KMS-11 (cell line): Measurements from ENCODE around the gene FH.

Experiments used
- H2AFZ ChIP-seq: fragments of 200-600 bp; sonication (generic); 2 replicates; pipeline ENCODE4 v1.6.1; 2016; ENCODE audit warnings: antibody characterized with exemption, mixed run types, low read depth
- H3K27ac ChIP-seq: fragments of 200-600 bp; sonication (generic); 2 replicates; pipeline ENCODE4 v1.6.1; 2016; ENCODE audit warnings: mild to moderate bottlenecking, mixed run types
- H3K27me3 ChIP-seq: fragments of 200-600 bp; sonication (generic); 2 replicates; pipeline ENCODE4 v1.6.1; 2017; ENCODE audit warnings: mild to moderate bottlenecking, low read depth, mixed run types, moderate library complexity; ENCODE audit not compliant: insufficient read depth
- H3K36me3 ChIP-seq: fragments of 200-600 bp; sonication (generic); 2 replicates; pipeline ENCODE4 v1.6.1; 2017; ENCODE audit warnings: mild to moderate bottlenecking, mixed run types; ENCODE audit not compliant: insufficient read depth
- H3K4me1 ChIP-seq: fragments of 200-600 bp; sonication (generic); 2 replicates; pipeline ENCODE4 v1.6.1; 2016; ENCODE audit warnings: mild to moderate bottlenecking, low read depth, mixed run types; ENCODE audit not compliant: poor library complexity, severe bottlenecking
- H3K4me2 ChIP-seq: fragments of 200-600 bp; sonication (generic); 2 replicates; pipeline ENCODE4 v1.7.0; 2016; ENCODE audit warnings: mild to moderate bottlenecking, mixed run types
- H3K4me3 ChIP-seq: fragments of 200-600 bp; sonication (generic); IDR thresholded peaks from 2 replicates; pipeline ENCODE4 v1.6.1; 2017; ENCODE audit warnings: low read depth, low read length, mixed read lengths; ENCODE audit not compliant: insufficient read depth
- H3K79me2 ChIP-seq: fragments of 200-600 bp; sonication (generic); 2 replicates; pipeline ENCODE4 v1.6.1; 2016; ENCODE audit warnings: low read depth, mixed run types; ENCODE audit not compliant: insufficient read depth
- H3K9ac ChIP-seq: fragments of 200-600 bp; sonication (generic); 2 replicates; pipeline ENCODE4 v1.6.1; 2016; ENCODE audit warnings: mild to moderate bottlenecking, mixed run types
- H4K20me1 ChIP-seq: fragments of 200-600 bp; sonication (generic); 2 replicates; pipeline ENCODE4 v1.6.1; 2016; ENCODE audit warnings: mild to moderate bottlenecking, mixed run types; ENCODE audit not compliant: insufficient read depth
- TF ChIP-seq, protein P1 (sequence below): fragments of 200-600 bp; sonication (generic); conservative IDR thresholded peaks from 2 replicates; pipeline ENCODE4 v1.6.1; 2017; ENCODE audit warnings: low read depth, mild to moderate bottlenecking, antibody characterized with exemption, low read length, moderate library complexity, mixed read lengths

Gene FH

DNA sequence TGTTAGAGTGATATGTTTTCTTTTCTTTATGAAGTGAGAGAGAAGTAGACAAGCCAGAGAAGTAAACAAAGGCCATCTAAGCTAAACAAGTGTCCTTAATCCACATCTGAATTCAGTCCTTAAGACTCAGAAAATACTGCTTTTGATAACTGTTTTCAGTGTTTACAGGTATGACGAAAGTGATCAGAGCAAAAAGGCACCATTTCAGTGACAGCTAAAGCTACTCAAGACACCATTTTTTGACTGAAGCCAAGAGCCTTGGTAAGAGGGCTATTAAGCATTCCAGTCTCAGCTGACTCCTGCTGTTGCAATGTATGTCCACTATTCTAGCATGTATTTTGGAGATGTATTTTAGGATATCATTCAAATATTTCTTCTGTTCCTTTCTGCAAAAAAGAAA, 16.7 kb upstream of the FH start:
- Histone ChIP-seq H3K36me3 (no peaks in the 10 kb centered on the region), H3K4me3 (no peak overlapping the region), H3K4me1 (peaks cover 21% of the 10 kb centered on the region), H3K27me3 (no peaks in the 10 kb centered on the region), H3K79me2 (no peaks in the 10 kb centered on the region), H2AFZ (no peak overlapping the region), H4K20me1 (no peaks in the 10 kb centered on the region), H3K4me2 (no peak overlapping the region), H3K9ac (no peak overlapping the region), H3K27ac (no peak overlapping the region)
- TF ChIP-seq, protein P1, sequence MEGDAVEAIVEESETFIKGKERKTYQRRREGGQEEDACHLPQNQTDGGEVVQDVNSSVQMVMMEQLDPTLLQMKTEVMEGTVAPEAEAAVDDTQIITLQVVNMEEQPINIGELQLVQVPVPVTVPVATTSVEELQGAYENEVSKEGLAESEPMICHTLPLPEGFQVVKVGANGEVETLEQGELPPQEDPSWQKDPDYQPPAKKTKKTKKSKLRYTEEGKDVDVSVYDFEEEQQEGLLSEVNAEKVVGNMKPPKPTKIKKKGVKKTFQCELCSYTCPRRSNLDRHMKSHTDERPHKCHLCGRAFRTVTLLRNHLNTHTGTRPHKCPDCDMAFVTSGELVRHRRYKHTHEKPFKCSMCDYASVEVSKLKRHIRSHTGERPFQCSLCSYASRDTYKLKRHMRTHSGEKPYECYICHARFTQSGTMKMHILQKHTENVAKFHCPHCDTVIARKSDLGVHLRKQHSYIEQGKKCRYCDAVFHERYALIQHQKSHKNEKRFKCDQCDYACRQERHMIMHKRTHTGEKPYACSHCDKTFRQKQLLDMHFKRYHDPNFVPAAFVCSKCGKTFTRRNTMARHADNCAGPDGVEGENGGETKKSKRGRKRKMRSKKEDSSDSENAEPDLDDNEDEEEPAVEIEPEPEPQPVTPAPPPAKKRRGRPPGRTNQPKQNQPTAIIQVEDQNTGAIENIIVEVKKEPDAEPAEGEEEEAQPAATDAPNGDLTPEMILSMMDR = no peak

DNA sequence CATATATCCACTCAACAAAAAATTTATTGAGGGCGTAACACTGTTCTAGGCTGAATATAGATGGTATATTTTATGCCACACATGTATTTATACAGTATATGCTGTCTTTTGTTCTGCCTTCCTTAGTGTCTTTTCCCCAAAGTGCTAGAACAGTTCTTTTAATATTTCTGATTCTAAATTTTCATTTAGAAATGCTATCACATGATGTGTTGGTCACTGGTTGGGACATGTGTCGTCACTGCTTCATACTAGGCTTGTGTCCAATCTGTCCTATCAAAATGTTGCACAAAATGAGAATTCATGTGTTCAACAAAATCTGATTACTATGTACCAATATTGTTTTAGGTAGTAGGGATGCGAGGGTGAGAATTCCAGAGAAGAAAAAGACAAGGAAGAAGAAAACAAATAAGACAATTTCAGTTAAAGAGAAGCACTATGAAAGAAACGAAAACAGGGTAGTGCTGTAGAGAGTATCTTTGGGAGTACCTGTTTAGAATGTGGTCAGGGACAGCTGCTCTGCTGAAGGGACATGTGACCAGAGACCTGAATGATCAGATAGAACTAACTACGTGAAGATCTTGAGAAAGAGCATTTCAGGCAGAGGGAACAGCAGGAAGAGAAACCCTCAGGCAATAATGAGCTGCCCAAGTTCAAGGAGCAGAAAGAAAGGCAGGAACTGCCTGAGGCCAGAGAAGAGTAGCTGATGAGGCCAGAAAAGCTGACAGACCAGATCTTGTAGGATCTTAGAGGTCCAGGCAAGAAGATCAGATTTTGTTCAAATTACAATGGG, 14.0 kb upstream of the FH start:
- Histone ChIP-seq H2AFZ (peak overlapping the region; percentile 35), H3K4me3 (no peak overlapping the region), H3K27me3 (no peaks in the 10 kb centered on the region), H4K20me1 (no peaks in the 10 kb centered on the region), H3K4me2 (peak overlapping the region; percentile 56), H3K4me1 (peaks cover 34% of the 10 kb centered on the region), H3K27ac (peak overlapping the region; percentile 7; the same call in 1 of the 2 replicates), H3K9ac (no peak overlapping the region), H3K79me2 (no peaks in the 10 kb centered on the region), H3K36me3 (no peaks in the 10 kb centered on the region)
- TF ChIP-seq, protein P1 = no peak

DNA sequence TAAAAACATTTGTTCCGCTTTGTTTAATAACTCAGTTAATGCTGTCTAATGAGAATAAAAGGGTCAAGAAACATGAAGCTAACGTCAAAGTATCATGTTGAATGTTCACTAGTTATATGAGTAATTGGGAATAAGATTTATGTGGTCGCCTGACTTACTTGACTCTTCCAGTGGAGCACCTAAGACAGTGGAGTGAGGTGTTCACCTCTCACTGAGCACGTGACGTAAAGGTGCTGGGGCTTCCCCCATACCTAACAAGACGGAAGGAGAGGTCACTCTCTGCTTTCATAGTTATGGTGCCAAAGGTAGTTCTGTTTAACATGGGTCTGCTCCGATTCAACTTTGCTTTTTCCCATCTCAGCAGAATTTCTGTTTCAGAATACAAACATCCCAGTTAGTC, 13.3 kb upstream of the FH start:
- Histone ChIP-seq H3K4me3 (no peak overlapping the region), H3K79me2 (no peaks in the 10 kb centered on the region), H3K9ac (0 out of 2 replicates have a peak overlapping the region, but pooled peaks have one; percentile 17), H3K4me2 (peak overlapping the region; percentile 56), H2AFZ (peak overlapping the region; percentile 35; the same call in 1 of the 2 replicates), H3K36me3 (no peaks in the 10 kb centered on the region), H3K4me1 (peaks cover 34% of the 10 kb centered on the region), H4K20me1 (no peaks in the 10 kb centered on the region), H3K27me3 (no peaks in the 10 kb centered on the region), H3K27ac (peak overlapping the region; percentile 7; the same call in 1 of the 2 replicates)
- TF ChIP-seq, protein P1 = no peak

DNA sequence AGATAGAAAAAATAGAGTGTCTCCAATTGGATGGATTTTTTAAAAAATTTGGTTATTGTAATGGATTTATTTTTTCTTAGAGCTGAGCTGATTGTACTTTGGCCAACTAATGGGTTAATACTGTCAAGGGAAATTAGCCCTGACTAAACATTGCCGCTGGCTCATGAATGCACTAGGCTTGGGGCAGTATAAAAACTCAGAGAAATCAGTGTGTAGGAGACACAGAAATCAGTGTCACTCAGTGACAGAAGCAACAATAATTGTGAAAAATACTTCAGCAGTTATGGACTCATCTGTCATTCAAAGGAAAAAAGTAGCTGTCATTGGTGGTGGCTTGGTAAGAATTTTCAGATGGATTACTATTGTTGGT, 12.6 kb upstream of the FH start, which contains the start of gene KMO:
Gene KMO, plus strand, starts transcription at position 217 of the 370 bp plus-strand sequence. Its CDS starts 67 bp downstream, at position 284.
- H3K4me2 ChIP-seq = peak within 1 kb of the TSS; percentile 56
- TF ChIP-seq, protein P1 = no peak
- no peaks in the 10 kb centered on the region for H4K20me1 ChIP-seq
- H3K79me2 ChIP-seq = no peaks in the 10 kb centered on the region
- H2AFZ ChIP-seq = peak within 1 kb of the TSS; percentile 60
- H3K27me3 ChIP-seq = no peaks in the 10 kb centered on the region
- H3K9ac ChIP-seq = peak within 1 kb of the TSS; percentile 19; the same call in 1 of the 2 replicates
- peaks cover 34% of the 10 kb centered on the region for H3K4me1 ChIP-seq
- peak within 1 kb of the TSS; percentile 73 for H3K4me3 ChIP-seq
- no peaks in the 10 kb centered on the region for H3K36me3 ChIP-seq
- H3K27ac ChIP-seq = peak within 1 kb of the TSS; percentile 56
